ENCODE measurements around the gene MTAP.
A peak's percentile ranks its signal among the peaks of the same experiment; 100 is the strongest.

MTAP gene

GRCh38 chr9:21974722-21975409, 172.4 kb downstream of the MTAP start:
- TF ChIP-seq TAF1 (IDR thresholded peaks at IDR 0.05; ENCODE audit: borderline replicate concordance, low read depth, low read length): no peak
- no peak for TF ChIP-seq POLR2A (IDR thresholded peaks at IDR 0.05; ENCODE audit: low read depth, low read length)
- TF ChIP-seq POLR2AphosphoS5 (IDR thresholded peaks at IDR 0.05; ENCODE audit: low read depth, low read length): no peak
- DNase-seq (ENCODE audit: insufficient read length) (no peak), FAIRE-seq (peak; percentile 56)

- TF ChIP-seq POLR2AphosphoS5 (IDR thresholded peaks at IDR 0.05; ENCODE audit: low read depth, low read length) (no peak), POLR2A (IDR thresholded peaks at IDR 0.05; ENCODE audit: low read depth, low read length) (no peak), TAF1 (IDR thresholded peaks at IDR 0.05; ENCODE audit: borderline replicate concordance, low read depth, low read length) (no peak)
- no peak for FAIRE-seq
- no peak for DNase-seq (ENCODE audit: insufficient read length)
Measured at GRCh38 chr9:21976334-21976875, 174.0 kb downstream of the MTAP start.

- TF ChIP-seq POLR2AphosphoS5 (IDR thresholded peaks at IDR 0.05; ENCODE audit: low read depth, low read length) (no peak), POLR2A (IDR thresholded peaks at IDR 0.05; ENCODE audit: low read depth, low read length) (no peak), TAF1 (IDR thresholded peaks at IDR 0.05; ENCODE audit: borderline replicate concordance, low read depth, low read length) (no peak)
- DNase-seq (ENCODE audit: insufficient read length) (no peak), FAIRE-seq (no peak)
Measured at GRCh38 chr9:21982391-21982790, 180.0 kb downstream of the MTAP start.

- TF ChIP-seq POLR2AphosphoS5 (IDR thresholded peaks at IDR 0.05; ENCODE audit: low read depth, low read length) (no peak), TAF1 (IDR thresholded peaks at IDR 0.05; ENCODE audit: borderline replicate concordance, low read depth, low read length) (no peak), POLR2A (IDR thresholded peaks at IDR 0.05; ENCODE audit: low read depth, low read length) (no peak)
- no peak for FAIRE-seq
- DNase-seq (ENCODE audit: insufficient read length): no peak
Measured at GRCh38 chr9:21982861-21983560, 180.6 kb downstream of the MTAP start.

- DNase-seq (ENCODE audit: insufficient read length) (no peak), FAIRE-seq (no peak)
- TF ChIP-seq POLR2A (IDR thresholded peaks at IDR 0.05; ENCODE audit: low read depth, low read length): no peak
- no peak for TF ChIP-seq POLR2AphosphoS5 (IDR thresholded peaks at IDR 0.05; ENCODE audit: low read depth, low read length)
- TF ChIP-seq TAF1 (IDR thresholded peaks at IDR 0.05; ENCODE audit: borderline replicate concordance, low read depth, low read length): no peak
Measured at GRCh38 chr9:21983561-21983935, 181.1 kb downstream of the MTAP start.

GRCh38 chr9:21984101-21984500, 181.7 kb downstream of the MTAP start:
- TF ChIP-seq TAF1 (IDR thresholded peaks at IDR 0.05; ENCODE audit: borderline replicate concordance, low read depth, low read length): no peak
- TF ChIP-seq POLR2AphosphoS5 (IDR thresholded peaks at IDR 0.05; ENCODE audit: low read depth, low read length): no peak
- no peak for TF ChIP-seq POLR2A (IDR thresholded peaks at IDR 0.05; ENCODE audit: low read depth, low read length)
- no peak for FAIRE-seq
- DNase-seq (ENCODE audit: insufficient read length): no peak

- FAIRE-seq: no peak
- no peak for DNase-seq (ENCODE audit: insufficient read length)
- TF ChIP-seq POLR2AphosphoS5 (IDR thresholded peaks at IDR 0.05; ENCODE audit: low read depth, low read length) (no peak), POLR2A (IDR thresholded peaks at IDR 0.05; ENCODE audit: low read depth, low read length) (no peak), TAF1 (IDR thresholded peaks at IDR 0.05; ENCODE audit: borderline replicate concordance, low read depth, low read length) (no peak)
Measured at GRCh38 chr9:21985964-21986667, 183.7 kb downstream of the MTAP start.

Measured in GM12892 (cell line).